Measurements from ENCODE around the gene DEGS2.
"Not testable (repeated sequence)": the region's sequence is repeated elsewhere in the genome, so short reads cannot be mapped to it uniquely, and the experiment has no call there.

- TF ChIP-seq, protein P1, sequence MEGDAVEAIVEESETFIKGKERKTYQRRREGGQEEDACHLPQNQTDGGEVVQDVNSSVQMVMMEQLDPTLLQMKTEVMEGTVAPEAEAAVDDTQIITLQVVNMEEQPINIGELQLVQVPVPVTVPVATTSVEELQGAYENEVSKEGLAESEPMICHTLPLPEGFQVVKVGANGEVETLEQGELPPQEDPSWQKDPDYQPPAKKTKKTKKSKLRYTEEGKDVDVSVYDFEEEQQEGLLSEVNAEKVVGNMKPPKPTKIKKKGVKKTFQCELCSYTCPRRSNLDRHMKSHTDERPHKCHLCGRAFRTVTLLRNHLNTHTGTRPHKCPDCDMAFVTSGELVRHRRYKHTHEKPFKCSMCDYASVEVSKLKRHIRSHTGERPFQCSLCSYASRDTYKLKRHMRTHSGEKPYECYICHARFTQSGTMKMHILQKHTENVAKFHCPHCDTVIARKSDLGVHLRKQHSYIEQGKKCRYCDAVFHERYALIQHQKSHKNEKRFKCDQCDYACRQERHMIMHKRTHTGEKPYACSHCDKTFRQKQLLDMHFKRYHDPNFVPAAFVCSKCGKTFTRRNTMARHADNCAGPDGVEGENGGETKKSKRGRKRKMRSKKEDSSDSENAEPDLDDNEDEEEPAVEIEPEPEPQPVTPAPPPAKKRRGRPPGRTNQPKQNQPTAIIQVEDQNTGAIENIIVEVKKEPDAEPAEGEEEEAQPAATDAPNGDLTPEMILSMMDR (IDR thresholded peaks at IDR 0.05; ENCODE audit: low read depth, low read length) = not testable (repeated sequence)
- TF ChIP-seq, protein P2, sequence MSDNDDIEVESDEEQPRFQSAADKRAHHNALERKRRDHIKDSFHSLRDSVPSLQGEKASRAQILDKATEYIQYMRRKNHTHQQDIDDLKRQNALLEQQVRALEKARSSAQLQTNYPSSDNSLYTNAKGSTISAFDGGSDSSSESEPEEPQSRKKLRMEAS (IDR thresholded peaks at IDR 0.05; ENCODE audit: low read depth, low read length) = not testable (repeated sequence)
- not testable (repeated sequence) for TF ChIP-seq POLR2A (IDR thresholded peaks at IDR 0.05; ENCODE audit: extremely low read depth, insufficient read length); MYC (IDR thresholded peaks at IDR 0.05; ENCODE audit: low read depth, low read length)
Observed at GRCh38 chr14:100208136-100208535, 48.7 kb upstream of the DEGS2 start.
